M059J (cell line): ENCODE results near the gene PCCA. TPM values are rescaled to one million over a fixed set of nuclear protein-coding genes. Genes with fewer than 3 reads are reported as not detected.

Experiments
- total RNA-seq: library from RNA; depleted of rRNA; stranded (reverse); fragments of >200 nt; shearing (Covaris generic); gene quantifications from 2 replicates; pipeline ENCODE4 v1.2.3, GENCODE V29; 2014; rRNA removed

The PCCA gene
- total RNA-seq, 1 experiment from 2014 or later, result 10.0 TPM

Other genes starting within 250 kb of the PCCA start
- gene ZIC5, start 117.3 kb upstream of the PCCA start, total RNA-seq, result 0.07 TPM in 1 of 2 replicates, not detected in the other
- 0.05 and 0.44 TPM in 2 replicates for gene ZIC2, start 107.3 kb upstream of the PCCA start, total RNA-seq